GM18907 (cell line): ENCODE data around the gene FFAR1.

Source experiments
- ATAC-seq: cut with Tn5 transposase; IDR thresholded peaks from one replicate; pipeline ENCODE4 v1.9.1; 2021; ENCODE audit warnings: mild to moderate bottlenecking, moderate library complexity; ENCODE audit not compliant: unreplicated experiment

The FFAR1 gene

GRCh38 chr19:35347171-35347929 lies at the start of gene FFAR1:
TSS of gene FFAR1 (plus strand) at chr19:35347902. CDS start at chr19:35351552, 3,650 bp downstream.
- peak; percentile 56 for ATAC-seq

GRCh38 chr19:35297922-35298321 lies 49.8 kb upstream of the FFAR1 start:
- ATAC-seq, result no peak

GRCh38 chr19:35298561-35298972 lies 49.1 kb upstream of the FFAR1 start:
- ATAC-seq, result no peak

- ATAC-seq, result no peak
Observed at GRCh38 chr19:35299523-35300338, 48.0 kb upstream of the FFAR1 start.

GRCh38 chr19:35300339-35300649 lies 47.4 kb upstream of the FFAR1 start:
- ATAC-seq, result no peak

GRCh38 chr19:35301961-35302360 lies 45.7 kb upstream of the FFAR1 start:
- ATAC-seq, result no peak

GRCh38 chr19:35302446-35302845 lies 45.3 kb upstream of the FFAR1 start:
- ATAC-seq, result no peak

GRCh38 chr19:35303357-35303915 lies 44.3 kb upstream of the FFAR1 start:
- ATAC-seq, result no peak

- no peak for ATAC-seq
Observed at GRCh38 chr19:35304036-35304435, 43.7 kb upstream of the FFAR1 start.

- ATAC-seq, result no peak
Observed at GRCh38 chr19:35305181-35305580, 42.5 kb upstream of the FFAR1 start.

- no peak for ATAC-seq
Observed at GRCh38 chr19:35306473-35307246, 41.0 kb upstream of the FFAR1 start.

GRCh38 chr19:35307931-35308330 lies 39.8 kb upstream of the FFAR1 start:
- ATAC-seq, result no peak

- no peak for ATAC-seq
Observed at GRCh38 chr19:35308910-35309309, 38.8 kb upstream of the FFAR1 start.

GRCh38 chr19:35309481-35310279 lies 38.0 kb upstream of the FFAR1 start:
- ATAC-seq, result no peak

- no peak for ATAC-seq
Observed at GRCh38 chr19:35310331-35310730, 37.4 kb upstream of the FFAR1 start.

GRCh38 chr19:35310811-35311465 lies 36.8 kb upstream of the FFAR1 start:
- no peak for ATAC-seq

- ATAC-seq, result no peak
Observed at GRCh38 chr19:35311901-35312665, 35.6 kb upstream of the FFAR1 start.

GRCh38 chr19:35313587-35313986 lies 34.1 kb upstream of the FFAR1 start:
- ATAC-seq, result no peak

GRCh38 chr19:35314031-35314430 lies 33.7 kb upstream of the FFAR1 start:
- no peak for ATAC-seq
